Right cardiac atrium (tissue), 5 donors: ENCODE measurements around the gene DDAH2. TPM values are rescaled to one million over a fixed set of nuclear protein-coding genes. Genes with fewer than 3 reads are reported as not detected.
A peak's percentile ranks its signal among the peaks of the same experiment; 100 is the strongest.

ENCODE experiments used
- ATAC-seq, 2 donors: fragments of 200-7000 bp; cut with Tn5 transposase; one replicate each; pipeline versions ENCODE4 v1.8.0 to v1.9.1; 2020; ENCODE audit warnings: moderate library complexity in 2 of 2, mild to moderate bottlenecking in 1 of 2
- DNase-seq, 3 donors: peaks; one replicate each; pipeline ENCODE4 v3.0.0-alpha.2; 2020
- H3K27ac ChIP-seq: one replicate; pipeline ENCODE4 v1.5.1; 2013; ENCODE audit warnings: mild to moderate bottlenecking, low read length, control low read depth, moderate library complexity
- H3K27me3 ChIP-seq: one replicate; pipeline ENCODE4 v1.6.1; 2013; ENCODE audit not compliant: control insufficient read depth, insufficient read depth
- H3K4me1 ChIP-seq: one replicate; pipeline ENCODE4 v1.6.1; 2013; ENCODE audit warnings: low read length; ENCODE audit not compliant: control insufficient read depth, insufficient read depth
- H3K4me3 ChIP-seq: one replicate; pipeline ENCODE4 v1.5.1; 2013; ENCODE audit warnings: low read length, control low read depth
- H3K9me3 ChIP-seq: one replicate; pipeline ENCODE4 v1.6.1; 2013; ENCODE audit warnings: low read length; ENCODE audit not compliant: control insufficient read depth
- WGBS: extraction: QIAGEN DNeasy Blood & Tissue Kit; methylation state at CpG from one replicate; pipeline ENCODE4 v1.1.7; 2013; 5-methylcytosine and 5-hydroxymethylcytosine counted together
- intact Hi-C, 4 donors: fragments of 100-400 bp; cut with DNase I; formaldehyde crosslinking; loops; one replicate each; pipeline versions ENCODE4 v1.11.0 to v1.14.0; 2022 to 2023
- polyA plus RNA-seq: library from polyadenylated mRNA; stranded (reverse); fragments of 200-250 nt; gene quantifications from one replicate; pipeline ENCODE4 v1.2.3, GENCODE V29; 2013
- total RNA-seq, 4 donors: library from RNA; stranded (reverse); fragmentation: NEBNext Ultra II Directional; extraction: Animal tissue kit (Norgen Biotek cat#: 25700); gene quantifications; one replicate each; pipeline ENCODE4 v1.2.1, GENCODE V29; 2021
- donor health status: healthy with polysubstance abuse.
- donor health status: DM: no; HTN: yes; CAD: no.
- donor health status: DM: no; HTN: no; CAD: no.
- donor health status: DM: no; HTN: yes; CAD: no; lungs with severe emphysema.
- donor health status: DM: yes; HTN: yes; CAD: no.

The DDAH2 gene
- total and polyA plus RNA-seq, 5 donors = 42.4 to 57.4 (median 51.9) TPM

- DNase-seq = no peak
- WGBS = 90% methylated on average over 4 of the region's 4 CpGs
- Histone ChIP-seq H3K4me3 (no peak within 1 kb of the TSS), H3K27ac (no peak within 1 kb of the TSS), H3K9me3 (no peaks in the 10 kb centered on the region), H3K4me1 (no peaks in the 10 kb centered on the region), H3K27me3 (no peaks in the 10 kb centered on the region)
- no peak for ATAC-seq
- intact Hi-C loops = loop anchor here in 1 of 4 donors (10.0 kb wide), 1 partner anchor 113 kb away; no protein-coding TSS in a partner anchor
These were observed 7.6 kb downstream of the DDAH2 start, which contains the start of gene LY6G6C for GRCh38 chr6:31721351-31722020. TSS of gene LY6G6C (minus strand) at chr6:31721746. CDS start at chr6:31721679, 67 bp downstream.

DNA sequence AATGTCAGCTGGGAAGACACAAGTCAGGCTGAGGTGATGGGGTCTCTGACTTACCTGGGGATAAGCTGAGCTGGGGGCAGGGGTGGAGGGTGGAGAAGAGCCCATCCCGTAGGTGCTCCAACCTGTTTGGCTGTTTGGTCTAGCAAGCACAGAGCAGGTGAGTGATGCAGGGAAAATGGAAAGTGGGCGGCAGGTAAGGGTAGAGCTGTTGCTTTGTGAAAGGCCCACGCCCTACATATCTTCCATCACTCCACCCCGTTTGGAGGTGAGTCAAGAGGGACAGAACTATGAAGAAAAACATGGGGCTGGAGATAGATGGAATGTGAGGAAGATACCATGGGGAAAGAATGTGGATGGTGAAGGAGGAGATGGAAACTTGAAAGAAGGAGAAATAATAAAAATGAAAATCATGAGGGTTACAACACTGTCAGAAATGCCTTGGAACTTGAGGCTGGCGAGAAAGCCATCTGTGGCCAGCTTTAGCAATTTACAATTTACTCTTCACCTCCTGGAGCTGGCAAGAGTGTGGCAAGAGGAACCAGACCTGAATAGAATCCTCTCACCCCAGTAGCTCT is 8.8 kb downstream of the DDAH2 start:
- ATAC-seq (no peak), DNase-seq (no peak)
- Histone ChIP-seq H3K27me3 (no peaks in the 10 kb centered on the region), H3K4me1 (no peaks in the 10 kb centered on the region), H3K27ac (no peak overlapping the region), H3K9me3 (no peaks in the 10 kb centered on the region), H3K4me3 (no peak overlapping the region)
- intact Hi-C loops = loop anchor here in 1 of 4 donors (10.0 kb wide), 1 partner anchor 115 kb away; no protein-coding TSS in a partner anchor
- WGBS = 83% methylated on average over 5 of the region's 5 CpGs

DNA sequence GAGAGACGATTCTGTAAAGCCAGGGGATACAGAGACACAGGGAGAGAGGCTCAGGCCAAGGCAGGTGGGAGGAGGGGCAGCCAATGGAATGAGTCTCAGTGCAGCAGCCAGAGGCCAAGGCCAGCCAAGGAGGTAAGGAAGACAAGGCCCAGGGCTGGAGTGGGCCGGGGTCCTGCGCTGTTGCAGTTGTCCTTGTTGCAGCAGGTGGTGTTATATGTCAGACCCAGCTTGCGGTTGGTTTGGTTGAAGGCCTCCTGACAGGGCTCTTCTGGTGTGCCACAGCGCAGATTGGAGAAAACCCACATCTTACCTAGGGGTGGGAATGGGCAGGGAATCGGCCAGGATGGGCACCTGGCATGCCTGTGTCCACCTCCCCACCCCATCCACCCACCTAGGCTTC is 10.1 kb downstream of the DDAH2 start:
- no peak for DNase-seq
- intact Hi-C loops = no loop called here
- Histone ChIP-seq H3K27ac (no peak overlapping the region), H3K4me3 (no peak overlapping the region), H3K4me1 (no peaks in the 10 kb centered on the region), H3K9me3 (no peaks in the 10 kb centered on the region), H3K27me3 (no peaks in the 10 kb centered on the region)
- no peak for ATAC-seq
- 85% methylated on average over 6 of the region's 6 CpGs for WGBS

- intact Hi-C loops = no loop called here
- Histone ChIP-seq H3K27ac (no peak overlapping the region), H3K9me3 (no peaks in the 10 kb centered on the region), H3K27me3 (no peaks in the 10 kb centered on the region), H3K4me3 (no peak overlapping the region), H3K4me1 (no peaks in the 10 kb centered on the region)
- ATAC-seq (no peak), DNase-seq (no peak)
- WGBS = 86% methylated on average over 1 of the region's 1 CpG
These were observed 10.8 kb downstream of the DDAH2 start for GRCh38 chr6:31718265-31718664.

- H3K27me3 ChIP-seq = no peaks in the 10 kb centered on the region
- H3K27ac ChIP-seq = no peak overlapping the region
- DNase-seq (no peak), ATAC-seq (no peak)
- H3K4me1 ChIP-seq = no peaks in the 10 kb centered on the region
- intact Hi-C loops = no loop called here
- no peak overlapping the region for H3K4me3 ChIP-seq
- H3K9me3 ChIP-seq = no peaks in the 10 kb centered on the region
- 66% methylated on average over 10 of the region's 10 CpGs for WGBS
These were observed 11.4 kb downstream of the DDAH2 start for GRCh38 chr6:31717499-31718222.

- Histone ChIP-seq H3K9me3 (no peaks in the 10 kb centered on the region), H3K4me3 (no peak within 1 kb of the TSS), H3K27me3 (no peaks in the 10 kb centered on the region), H3K4me1 (no peaks in the 10 kb centered on the region), H3K27ac (no peak within 1 kb of the TSS)
- ATAC-seq (no peak), DNase-seq (no peak)
- intact Hi-C loops = no loop called here
- 72% methylated on average over 16 of the region's 16 CpGs for WGBS
These were observed 13.8 kb downstream of the DDAH2 start, which contains the start of gene LY6G6D for GRCh38 chr6:31715022-31715958. TSS of gene LY6G6D (plus strand) at chr6:31715348. CDS start at chr6:31715356, 8 bp downstream.

GRCh38 chr6:31713991-31714684 is 15.0 kb downstream of the DDAH2 start:
- H3K4me3 ChIP-seq = no peak overlapping the region
- no peaks in the 10 kb centered on the region for H3K9me3 ChIP-seq
- 47% methylated on average over 5 of the region's 5 CpGs for WGBS
- intact Hi-C loops = no loop called here
- H3K27me3 ChIP-seq = no peaks in the 10 kb centered on the region
- DNase-seq = no peak
- H3K27ac ChIP-seq = no peak overlapping the region
- no peak for ATAC-seq
- no peaks in the 10 kb centered on the region for H3K4me1 ChIP-seq

DNA sequence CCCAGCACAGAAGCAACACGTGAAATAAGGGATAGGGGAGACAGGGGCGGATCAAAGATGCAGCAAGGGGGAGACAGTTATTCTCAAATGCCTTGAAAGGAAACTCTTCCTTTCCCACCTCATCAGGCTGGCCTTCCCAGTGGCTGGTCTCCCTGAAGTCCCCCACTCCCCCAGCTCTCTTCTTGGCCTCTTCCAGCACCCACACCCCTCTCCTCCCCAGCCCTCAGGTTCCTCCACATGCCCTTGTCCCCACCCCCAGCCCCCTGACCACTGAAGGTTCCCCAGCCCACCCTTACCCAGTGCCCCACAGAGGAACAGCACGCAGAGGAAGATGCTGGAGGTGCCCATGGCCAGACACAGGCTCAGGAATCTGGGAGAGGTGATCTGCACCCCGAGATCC is 15.6 kb downstream of the DDAH2 start:
- ATAC-seq (no peak), DNase-seq (no peak)
- Histone ChIP-seq H3K4me1 (no peaks in the 10 kb centered on the region), H3K27ac (no peak overlapping the region), H3K4me3 (no peak overlapping the region), H3K27me3 (no peaks in the 10 kb centered on the region), H3K9me3 (no peaks in the 10 kb centered on the region)
- 63% methylated on average over 4 of the region's 4 CpGs for WGBS
- intact Hi-C loops = no loop called here

DNA sequence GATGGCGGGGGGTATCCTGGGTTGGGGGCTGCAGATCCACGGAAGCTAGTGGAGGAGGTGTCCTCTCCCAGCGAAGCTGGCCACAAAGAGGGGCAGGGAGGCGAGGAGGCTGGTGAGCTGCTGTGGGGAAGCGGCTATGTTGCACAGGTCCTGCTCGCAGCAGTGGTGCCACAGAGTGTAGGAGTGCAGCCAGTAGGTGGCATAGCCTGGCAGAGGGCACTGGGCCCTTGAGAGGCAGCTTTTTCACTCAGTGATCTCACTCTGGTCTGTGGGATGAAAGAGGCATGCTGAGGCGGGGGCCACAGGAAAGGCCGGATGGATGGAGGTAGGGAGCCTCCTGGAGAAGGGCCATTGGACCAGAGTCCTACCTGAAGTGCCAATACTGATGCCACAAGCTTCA is 16.8 kb downstream of the DDAH2 start:
- ATAC-seq (peak; percentile 26 to 54), DNase-seq (no peak)
- intact Hi-C loops = no loop called here
- no peaks in the 10 kb centered on the region for H3K9me3 ChIP-seq
- no peak overlapping the region for H3K4me3 ChIP-seq
- no peaks in the 10 kb centered on the region for H3K4me1 ChIP-seq
- H3K27me3 ChIP-seq = no peaks in the 10 kb centered on the region
- WGBS = 74% methylated on average over 8 of the region's 8 CpGs
- H3K27ac ChIP-seq = no peak overlapping the region

DNA sequence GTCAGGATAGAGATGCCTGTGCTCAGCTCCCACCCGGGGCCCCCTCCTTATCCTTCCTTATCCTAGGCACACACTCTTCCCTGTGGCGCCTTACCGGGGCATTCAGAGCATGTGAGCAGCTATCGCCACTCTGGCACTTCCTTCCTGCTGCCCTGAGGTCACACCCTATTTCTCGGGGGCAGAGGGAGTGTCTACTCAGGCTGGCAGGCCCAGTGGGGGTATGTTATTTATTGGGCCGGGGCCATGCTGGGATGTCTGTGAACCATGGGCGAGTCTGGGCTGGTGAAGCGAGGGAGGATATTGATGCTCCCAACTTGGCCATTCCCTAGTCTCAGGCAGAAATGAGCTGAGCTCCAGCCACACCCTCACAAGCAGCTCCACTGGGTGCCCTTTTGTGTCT is 17.9 kb downstream of the DDAH2 start:
- ATAC-seq (peak; percentile 27 to 29), DNase-seq (no peak)
- Histone ChIP-seq H3K4me3 (no peak overlapping the region), H3K9me3 (no peaks in the 10 kb centered on the region), H3K4me1 (no peaks in the 10 kb centered on the region), H3K27ac (no peak overlapping the region), H3K27me3 (no peaks in the 10 kb centered on the region)
- 46% methylated on average over 8 of the region's 8 CpGs for WGBS
- intact Hi-C loops = no loop called here
